Esophagus squamous epithelium (tissue), 4 donors: ENCODE data around the gene PDE2A.
A peak's percentile ranks its signal among the peaks of the same experiment; 100 is the strongest.

Source experiments
- POLR2A ChIP-seq, 4 donors: fragments of 450-650 bp; IDR thresholded peaks; one replicate each; pipeline ENCODE4 v1.6.1; 2017; ENCODE audit warnings: antibody characterized with exemption in 4 of 4, mild to moderate bottlenecking in 4 of 4, moderate library complexity in 3 of 4
- TF ChIP-seq, protein P1 (sequence below), 6 experiments: fragments of 450-650 bp in 4 of 6; fragments of 200-600 bp in 2 of 6; sonication (generic) in 2 of 6; IDR thresholded peaks; one replicate each; pipeline ENCODE4 v1.5.1; 2016 to 2019; ENCODE audit warnings: antibody characterized with exemption in 6 of 6, mild to moderate bottlenecking in 4 of 6, moderate library complexity in 4 of 6

DNA sequence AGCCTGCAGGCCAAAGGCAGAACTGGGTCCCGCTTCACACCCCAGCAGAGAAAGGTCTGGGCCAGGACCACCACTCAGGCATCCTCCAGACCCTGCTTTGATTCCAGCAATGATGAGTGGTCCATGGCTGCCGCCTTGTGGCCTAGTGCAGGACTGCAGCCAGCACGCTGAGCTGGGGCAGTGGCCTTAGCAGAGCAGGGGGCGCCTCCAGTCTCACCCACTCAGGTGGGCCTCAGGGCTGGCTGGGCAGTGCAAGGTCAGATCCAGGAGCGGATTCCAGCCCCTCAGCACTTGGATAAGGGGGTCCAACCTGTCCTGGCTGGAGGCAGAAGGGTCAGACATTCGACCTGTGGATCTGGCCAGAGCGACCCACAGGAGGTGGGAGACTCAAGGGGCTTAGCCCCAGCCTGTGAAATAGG lies 9.6 kb upstream of the PDE2A start:
- TF ChIP-seq, protein P1, sequence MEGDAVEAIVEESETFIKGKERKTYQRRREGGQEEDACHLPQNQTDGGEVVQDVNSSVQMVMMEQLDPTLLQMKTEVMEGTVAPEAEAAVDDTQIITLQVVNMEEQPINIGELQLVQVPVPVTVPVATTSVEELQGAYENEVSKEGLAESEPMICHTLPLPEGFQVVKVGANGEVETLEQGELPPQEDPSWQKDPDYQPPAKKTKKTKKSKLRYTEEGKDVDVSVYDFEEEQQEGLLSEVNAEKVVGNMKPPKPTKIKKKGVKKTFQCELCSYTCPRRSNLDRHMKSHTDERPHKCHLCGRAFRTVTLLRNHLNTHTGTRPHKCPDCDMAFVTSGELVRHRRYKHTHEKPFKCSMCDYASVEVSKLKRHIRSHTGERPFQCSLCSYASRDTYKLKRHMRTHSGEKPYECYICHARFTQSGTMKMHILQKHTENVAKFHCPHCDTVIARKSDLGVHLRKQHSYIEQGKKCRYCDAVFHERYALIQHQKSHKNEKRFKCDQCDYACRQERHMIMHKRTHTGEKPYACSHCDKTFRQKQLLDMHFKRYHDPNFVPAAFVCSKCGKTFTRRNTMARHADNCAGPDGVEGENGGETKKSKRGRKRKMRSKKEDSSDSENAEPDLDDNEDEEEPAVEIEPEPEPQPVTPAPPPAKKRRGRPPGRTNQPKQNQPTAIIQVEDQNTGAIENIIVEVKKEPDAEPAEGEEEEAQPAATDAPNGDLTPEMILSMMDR (IDR thresholded peaks at IDR 0.05), result peak; percentile 79 to 96 (median 88)
- no peak for TF ChIP-seq POLR2A (IDR thresholded peaks at IDR 0.05)
